Activated naive CD4-positive, alpha-beta T cell treated with Interleukin-2 at 50 U/mL for 16 hours (primary cell): ENCODE results near the gene ARHGAP30.
"Not testable (repeated sequence)": the region's sequence is repeated elsewhere in the genome, so short reads cannot be mapped to it uniquely, and the experiment has no call there.

ENCODE experiments used
- DNase-seq: peaks from one replicate; pipeline ENCODE4 v3.0.0-alpha.2; 2020

ARHGAP30 gene

GRCh38 chr1:161069731-161070270 lies at the start of gene ARHGAP30:
TSS of gene ARHGAP30 (minus strand) at chr1:161069891. CDS start at chr1:161069624, 267 bp downstream.
- DNase-seq = peak; percentile 80

- DNase-seq = peak; percentile 88
These were observed 48.3 kb upstream of the ARHGAP30 start, which contains the start of the genes NIT1 and PFDN2 for GRCh38 chr1:161117759-161118581. TSS of gene NIT1 (plus strand) at chr1:161118105. CDS start at chr1:161118177, 72 bp downstream. TSS of gene PFDN2 (minus strand) at chr1:161118037. CDS start at chr1:161118026, 11 bp downstream.

- not testable (repeated sequence) for DNase-seq
These were observed 46.3 kb upstream of the ARHGAP30 start for GRCh38 chr1:161115961-161116360.

GRCh38 chr1:161115132-161115711 lies 45.5 kb upstream of the ARHGAP30 start:
- peak; percentile 39 for DNase-seq

- DNase-seq = no peak
These were observed 44.9 kb upstream of the ARHGAP30 start for GRCh38 chr1:161114556-161114955.

GRCh38 chr1:161113915-161114314 lies 44.2 kb upstream of the ARHGAP30 start:
- no peak for DNase-seq

- no peak for DNase-seq
These were observed 41.8 kb upstream of the ARHGAP30 start for GRCh38 chr1:161111527-161111926.

- no peak for DNase-seq
These were observed 41.4 kb upstream of the ARHGAP30 start for GRCh38 chr1:161111117-161111516.

GRCh38 chr1:161106431-161106830 lies 36.7 kb upstream of the ARHGAP30 start:
- DNase-seq = no peak

GRCh38 chr1:161100556-161100955 lies 30.9 kb upstream of the ARHGAP30 start:
- DNase-seq = no peak

GRCh38 chr1:161099090-161099802 lies 29.6 kb upstream of the ARHGAP30 start:
- DNase-seq = no peak

- peak; percentile 67 for DNase-seq
These were observed 28.7 kb upstream of the ARHGAP30 start, which contains the start of gene KLHDC9 for GRCh38 chr1:161098210-161099068. TSS of gene KLHDC9 (plus strand) at chr1:161098361. CDS start at chr1:161098536, 175 bp downstream.

GRCh38 chr1:161096530-161096929 lies 26.8 kb upstream of the ARHGAP30 start:
- no peak for DNase-seq

GRCh38 chr1:161096015-161096414 lies 26.3 kb upstream of the ARHGAP30 start:
- no peak for DNase-seq

- DNase-seq = no peak
These were observed 25.5 kb upstream of the ARHGAP30 start for GRCh38 chr1:161095230-161095629.

- no peak for DNase-seq
These were observed 24.8 kb upstream of the ARHGAP30 start for GRCh38 chr1:161094481-161094880.

GRCh38 chr1:161092621-161093028 lies 22.9 kb upstream of the ARHGAP30 start:
- DNase-seq = peak; percentile 55

- no peak for DNase-seq
These were observed 22.3 kb upstream of the ARHGAP30 start for GRCh38 chr1:161091796-161092507.

GRCh38 chr1:161091093-161091492 lies 21.4 kb upstream of the ARHGAP30 start:
- DNase-seq = no peak

GRCh38 chr1:161090617-161091016 lies 20.9 kb upstream of the ARHGAP30 start:
- no peak for DNase-seq

GRCh38 chr1:161089938-161090337 lies 20.2 kb upstream of the ARHGAP30 start:
- DNase-seq = no peak
